ENCODE data around the gene C1orf116. TPM values are rescaled to one million over a fixed set of nuclear protein-coding genes. Genes with fewer than 3 reads are reported as not detected.

C1orf116 gene
- total and polyA plus RNA-seq, 10 of the 15 experiments (the other 5 are each of a cell fraction or from before 2014, with no cell fraction given) = 0.01 to 0.08 TPM; not detected in 8

DNA sequence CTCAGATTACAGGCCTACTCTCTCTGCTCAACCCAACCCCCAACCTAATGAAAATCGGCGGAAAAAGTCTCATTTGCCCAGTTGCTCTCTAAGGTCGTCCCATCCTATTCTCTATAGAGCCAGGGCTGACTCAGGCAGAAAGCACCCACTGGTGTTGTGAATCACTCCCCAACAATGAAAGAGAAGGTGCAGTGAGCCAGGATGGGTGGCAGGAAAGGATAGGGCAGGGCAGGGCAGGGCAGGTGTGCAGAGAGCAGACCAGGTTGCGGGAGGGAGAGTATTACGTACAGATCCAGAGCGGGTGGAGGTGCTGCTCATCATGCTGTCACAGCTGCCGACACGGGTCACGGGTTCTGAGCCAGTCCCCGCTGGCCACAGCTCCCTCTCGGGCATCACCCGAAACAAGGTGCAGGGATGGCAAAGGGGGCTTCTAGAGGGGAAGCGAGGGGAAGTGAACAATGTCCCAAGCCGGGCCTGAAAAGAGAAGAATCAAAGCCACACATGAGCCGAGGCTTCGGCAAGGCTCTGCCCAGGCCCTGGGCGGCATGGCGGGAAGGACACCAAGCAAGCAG lies 5.3 kb downstream of the C1orf116 start (continued):
- TF ChIP-seq, protein P1, sequence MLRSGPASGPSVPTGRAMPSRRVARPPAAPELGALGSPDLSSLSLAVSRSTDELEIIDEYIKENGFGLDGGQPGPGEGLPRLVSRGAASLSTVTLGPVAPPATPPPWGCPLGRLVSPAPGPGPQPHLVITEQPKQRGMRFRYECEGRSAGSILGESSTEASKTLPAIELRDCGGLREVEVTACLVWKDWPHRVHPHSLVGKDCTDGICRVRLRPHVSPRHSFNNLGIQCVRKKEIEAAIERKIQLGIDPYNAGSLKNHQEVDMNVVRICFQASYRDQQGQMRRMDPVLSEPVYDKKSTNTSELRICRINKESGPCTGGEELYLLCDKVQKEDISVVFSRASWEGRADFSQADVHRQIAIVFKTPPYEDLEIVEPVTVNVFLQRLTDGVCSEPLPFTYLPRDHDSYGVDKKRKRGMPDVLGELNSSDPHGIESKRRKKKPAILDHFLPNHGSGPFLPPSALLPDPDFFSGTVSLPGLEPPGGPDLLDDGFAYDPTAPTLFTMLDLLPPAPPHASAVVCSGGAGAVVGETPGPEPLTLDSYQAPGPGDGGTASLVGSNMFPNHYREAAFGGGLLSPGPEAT (IDR thresholded peaks at IDR 0.05; ENCODE audit: low read depth) = no peak
- TF ChIP-seq POLR2A (IDR thresholded peaks at IDR 0.05; ENCODE audit: low read depth, low read length) (no peak), NFXL1 (IDR thresholded peaks at IDR 0.05; ENCODE audit: borderline replicate concordance) (no peak)
- TF ChIP-seq, protein P2, sequence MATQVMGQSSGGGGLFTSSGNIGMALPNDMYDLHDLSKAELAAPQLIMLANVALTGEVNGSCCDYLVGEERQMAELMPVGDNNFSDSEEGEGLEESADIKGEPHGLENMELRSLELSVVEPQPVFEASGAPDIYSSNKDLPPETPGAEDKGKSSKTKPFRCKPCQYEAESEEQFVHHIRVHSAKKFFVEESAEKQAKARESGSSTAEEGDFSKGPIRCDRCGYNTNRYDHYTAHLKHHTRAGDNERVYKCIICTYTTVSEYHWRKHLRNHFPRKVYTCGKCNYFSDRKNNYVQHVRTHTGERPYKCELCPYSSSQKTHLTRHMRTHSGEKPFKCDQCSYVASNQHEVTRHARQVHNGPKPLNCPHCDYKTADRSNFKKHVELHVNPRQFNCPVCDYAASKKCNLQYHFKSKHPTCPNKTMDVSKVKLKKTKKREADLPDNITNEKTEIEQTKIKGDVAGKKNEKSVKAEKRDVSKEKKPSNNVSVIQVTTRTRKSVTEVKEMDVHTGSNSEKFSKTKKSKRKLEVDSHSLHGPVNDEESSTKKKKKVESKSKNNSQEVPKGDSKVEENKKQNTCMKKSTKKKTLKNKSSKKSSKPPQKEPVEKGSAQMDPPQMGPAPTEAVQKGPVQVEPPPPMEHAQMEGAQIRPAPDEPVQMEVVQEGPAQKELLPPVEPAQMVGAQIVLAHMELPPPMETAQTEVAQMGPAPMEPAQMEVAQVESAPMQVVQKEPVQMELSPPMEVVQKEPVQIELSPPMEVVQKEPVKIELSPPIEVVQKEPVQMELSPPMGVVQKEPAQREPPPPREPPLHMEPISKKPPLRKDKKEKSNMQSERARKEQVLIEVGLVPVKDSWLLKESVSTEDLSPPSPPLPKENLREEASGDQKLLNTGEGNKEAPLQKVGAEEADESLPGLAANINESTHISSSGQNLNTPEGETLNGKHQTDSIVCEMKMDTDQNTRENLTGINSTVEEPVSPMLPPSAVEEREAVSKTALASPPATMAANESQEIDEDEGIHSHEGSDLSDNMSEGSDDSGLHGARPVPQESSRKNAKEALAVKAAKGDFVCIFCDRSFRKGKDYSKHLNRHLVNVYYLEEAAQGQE (IDR thresholded peaks at IDR 0.05; ENCODE audit: low read depth, low read length) = no peak
- TF ChIP-seq, protein P3, sequence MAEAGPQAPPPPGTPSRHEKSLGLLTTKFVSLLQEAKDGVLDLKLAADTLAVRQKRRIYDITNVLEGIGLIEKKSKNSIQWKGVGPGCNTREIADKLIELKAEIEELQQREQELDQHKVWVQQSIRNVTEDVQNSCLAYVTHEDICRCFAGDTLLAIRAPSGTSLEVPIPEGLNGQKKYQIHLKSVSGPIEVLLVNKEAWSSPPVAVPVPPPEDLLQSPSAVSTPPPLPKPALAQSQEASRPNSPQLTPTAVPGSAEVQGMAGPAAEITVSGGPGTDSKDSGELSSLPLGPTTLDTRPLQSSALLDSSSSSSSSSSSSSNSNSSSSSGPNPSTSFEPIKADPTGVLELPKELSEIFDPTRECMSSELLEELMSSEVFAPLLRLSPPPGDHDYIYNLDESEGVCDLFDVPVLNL (IDR thresholded peaks at IDR 0.05; ENCODE audit: low read depth, low read length) = no peak
